SIG-M5 treated with dmso at 0.1 percent for 504 hours (cell line): ENCODE measurements around the gene C11orf86.
A peak's percentile ranks its signal among the peaks of the same experiment; 100 is the strongest.
"Not testable (repeated sequence)": the region's sequence is repeated elsewhere in the genome, so short reads cannot be mapped to it uniquely, and the experiment has no call there.

Experiments
- DNase-seq: peaks from one replicate; lab custom pipeline; 2025; ENCODE audit not compliant: unreplicated experiment; lab: John Stamatoyannopoulos, UW

The C11orf86 gene

DNA sequence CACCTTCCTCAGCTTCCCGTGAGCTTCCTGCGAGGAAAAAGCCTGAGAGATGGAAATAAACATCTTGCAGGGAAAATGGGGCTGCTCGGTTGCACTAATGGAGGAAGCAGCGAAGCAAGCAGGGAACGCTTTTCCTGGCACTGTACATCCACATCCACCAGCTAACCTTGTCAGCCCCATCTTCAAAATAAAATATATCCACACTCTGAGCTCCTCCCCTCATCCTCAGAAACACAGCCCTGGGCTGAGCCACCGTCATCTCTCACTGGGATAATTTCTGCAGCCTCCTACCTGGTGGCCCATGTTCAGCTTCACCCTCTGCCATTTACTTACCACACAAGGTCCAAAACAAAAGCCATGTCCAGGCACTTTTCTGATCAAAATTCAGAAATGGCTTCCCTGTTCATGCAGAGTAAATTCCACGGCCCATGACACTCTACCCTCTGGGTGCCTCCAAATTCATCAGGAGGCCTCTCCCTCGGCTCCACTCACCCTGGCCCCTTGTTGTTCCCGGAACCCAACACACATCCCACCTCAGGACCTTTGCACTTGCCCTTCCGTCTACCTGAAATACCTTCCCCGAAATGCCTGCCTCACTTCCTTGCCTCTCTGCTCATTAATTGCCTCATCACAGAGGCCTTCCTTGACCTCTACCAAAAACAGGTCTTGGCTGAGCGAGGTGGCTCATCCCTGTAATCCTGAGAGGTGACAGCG lies 13.0 kb downstream of the C11orf86 start:
- DNase-seq: no peak

DNA sequence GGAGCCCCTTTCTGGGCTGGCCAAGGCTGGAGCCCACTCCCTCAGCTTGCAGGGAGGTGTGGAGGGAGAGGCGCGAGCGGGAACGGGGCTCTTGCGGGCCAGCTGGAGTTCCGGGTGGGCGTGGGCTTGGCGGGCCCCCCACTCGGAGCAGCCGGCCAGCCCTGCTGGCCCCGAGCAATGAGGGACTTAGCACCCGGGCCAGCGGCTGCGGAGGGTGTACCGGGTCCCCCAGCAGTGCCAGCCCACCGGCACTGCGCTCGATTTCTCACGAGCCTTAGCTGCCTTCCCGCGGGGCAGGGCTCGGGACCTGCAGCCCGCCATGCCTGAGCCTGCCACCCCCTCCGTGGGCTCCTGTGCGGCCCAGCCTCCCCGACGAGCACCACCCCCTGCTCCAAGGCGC lies 13.6 kb downstream of the C11orf86 start:
- DNase-seq: not testable (repeated sequence)

DNA sequence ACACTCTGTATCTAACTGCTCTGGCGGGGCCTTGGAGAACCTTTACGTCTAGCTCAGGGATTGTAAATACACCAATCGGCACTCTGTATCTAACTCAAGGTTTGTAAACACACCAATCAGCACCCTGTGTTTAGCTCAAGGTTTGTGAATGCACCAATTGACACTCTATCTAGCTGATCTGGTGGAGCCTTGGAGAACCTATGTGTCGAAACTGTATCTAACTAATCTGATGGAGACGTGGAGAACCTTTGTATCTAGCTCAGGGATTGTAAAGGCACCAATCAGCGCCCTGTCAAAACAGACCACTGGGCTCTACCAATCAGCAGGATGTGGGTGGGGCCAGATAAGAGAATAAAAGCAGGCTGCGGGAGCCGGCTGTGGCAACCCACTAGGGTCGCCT lies 14.3 kb downstream of the C11orf86 start:
- DNase-seq: not testable (repeated sequence)

DNA sequence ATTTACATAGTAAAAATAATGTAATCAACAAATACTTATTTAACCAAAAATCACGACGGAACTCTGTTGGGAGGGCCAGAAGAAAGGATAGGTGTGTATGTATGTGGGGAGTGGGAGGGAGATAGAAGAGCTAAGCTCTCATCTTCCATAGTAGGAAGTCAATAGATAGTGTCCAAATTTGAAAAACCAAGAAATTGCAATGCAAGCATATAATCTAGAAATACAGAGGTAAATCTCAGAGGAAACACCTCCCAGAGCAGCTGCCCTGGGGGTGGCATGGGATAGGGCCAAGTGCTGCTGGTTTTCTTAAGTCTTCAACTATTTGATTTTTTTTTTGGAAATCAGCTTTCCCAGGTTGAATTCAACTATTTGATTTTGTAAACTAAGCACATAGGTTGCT lies 16.9 kb downstream of the C11orf86 start:
- no peak for DNase-seq

DNA sequence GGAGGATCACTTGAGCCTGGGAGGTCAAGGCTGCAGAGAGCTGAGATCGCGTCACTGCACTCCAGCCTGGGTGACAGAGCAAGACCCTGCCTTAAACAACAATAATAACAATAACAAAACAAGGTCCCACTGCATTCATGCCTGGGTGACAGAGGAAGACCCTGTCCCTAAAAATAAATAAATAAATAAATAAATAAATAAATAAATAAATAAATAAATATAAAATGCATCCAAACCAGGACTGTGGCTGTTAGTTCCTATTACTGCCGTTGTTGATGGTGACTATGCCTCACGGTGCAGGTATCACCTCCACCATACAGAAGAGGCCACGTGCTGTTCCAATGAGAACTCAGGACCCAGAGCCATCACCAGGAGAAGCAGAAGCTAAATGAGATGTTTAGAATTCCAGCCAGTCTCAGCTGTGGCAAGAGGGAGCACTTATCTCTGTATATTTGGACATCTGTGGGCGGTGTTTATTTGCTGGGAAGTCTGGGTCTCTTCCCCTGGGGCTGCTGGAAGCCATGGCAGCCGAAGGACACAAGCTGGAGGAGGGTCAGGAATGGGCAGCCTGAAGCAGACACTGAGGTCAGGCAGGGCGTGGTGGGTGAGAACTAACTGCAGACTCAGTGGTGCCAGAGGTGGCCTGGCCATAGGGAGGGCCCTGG lies 21.6 kb downstream of the C11orf86 start:
- DNase-seq: peak; percentile 36

DNA sequence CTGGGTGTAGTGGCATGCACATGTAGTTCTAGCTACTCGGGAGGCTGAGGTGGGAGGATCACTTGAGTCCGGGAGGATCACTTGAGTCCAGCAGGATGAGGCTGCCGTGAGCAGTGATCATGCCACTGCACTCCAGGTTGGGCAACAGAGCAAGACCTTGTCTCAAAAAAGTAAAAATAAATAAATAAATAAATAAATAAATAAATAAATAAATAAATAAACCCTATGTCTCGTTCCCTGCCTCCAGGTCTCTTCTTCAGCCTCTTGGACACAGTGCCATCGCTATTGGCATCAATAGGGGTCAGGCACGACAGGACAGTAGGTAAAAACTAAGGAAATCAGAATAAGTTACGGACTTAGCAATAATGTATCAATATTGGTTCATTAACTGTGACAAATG lies 24.5 kb downstream of the C11orf86 start:
- no peak for DNase-seq

DNA sequence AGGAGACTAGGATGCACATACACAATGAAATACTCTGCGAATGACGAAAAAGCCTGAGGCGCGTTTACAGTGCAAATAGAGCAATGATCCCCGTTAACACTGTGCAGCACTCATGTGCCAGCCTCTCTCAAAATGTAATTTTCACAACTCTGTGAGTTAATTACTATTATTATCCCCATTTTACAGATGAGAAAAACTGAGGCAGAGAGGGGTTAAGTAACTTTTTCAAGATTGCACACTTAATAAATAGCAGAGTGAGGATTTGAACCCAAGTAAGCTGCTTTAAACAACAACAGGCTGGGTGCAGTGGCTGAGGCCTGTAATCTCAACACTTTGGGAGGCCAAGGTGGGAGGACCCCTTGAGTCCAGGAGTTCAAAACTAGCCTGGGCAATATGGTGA lies 26.2 kb downstream of the C11orf86 start:
- no peak for DNase-seq

DNA sequence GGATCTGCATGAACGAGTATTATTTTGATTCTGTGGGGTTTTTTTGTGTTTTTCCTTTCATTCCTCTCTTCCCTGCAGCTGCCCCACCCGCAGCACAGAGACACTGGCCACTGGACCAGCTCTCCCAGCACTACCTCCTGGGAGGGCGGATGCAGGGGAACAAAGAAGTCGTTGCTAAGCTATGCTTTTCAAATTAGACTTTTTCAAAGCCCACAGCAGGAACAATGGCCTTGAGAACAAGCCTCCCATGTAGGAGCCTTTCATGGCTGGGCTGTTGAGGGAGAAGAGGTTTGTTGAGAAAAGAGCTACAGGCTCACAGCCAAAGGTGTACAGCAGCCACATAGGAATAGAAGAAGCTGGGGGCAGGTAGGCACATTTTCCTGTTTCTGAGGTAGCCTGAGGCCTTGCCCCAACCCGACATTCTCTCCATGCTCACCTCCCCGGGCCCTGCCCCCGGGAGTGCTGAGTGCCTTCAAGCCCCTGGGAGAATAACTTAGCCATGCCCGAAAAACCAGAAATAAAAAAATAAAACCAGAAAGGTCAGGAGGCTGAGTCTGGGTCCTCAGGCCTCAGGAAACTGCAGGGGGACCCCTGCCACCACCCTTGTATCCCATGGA lies 27.3 kb downstream of the C11orf86 start:
- no peak for DNase-seq

DNA sequence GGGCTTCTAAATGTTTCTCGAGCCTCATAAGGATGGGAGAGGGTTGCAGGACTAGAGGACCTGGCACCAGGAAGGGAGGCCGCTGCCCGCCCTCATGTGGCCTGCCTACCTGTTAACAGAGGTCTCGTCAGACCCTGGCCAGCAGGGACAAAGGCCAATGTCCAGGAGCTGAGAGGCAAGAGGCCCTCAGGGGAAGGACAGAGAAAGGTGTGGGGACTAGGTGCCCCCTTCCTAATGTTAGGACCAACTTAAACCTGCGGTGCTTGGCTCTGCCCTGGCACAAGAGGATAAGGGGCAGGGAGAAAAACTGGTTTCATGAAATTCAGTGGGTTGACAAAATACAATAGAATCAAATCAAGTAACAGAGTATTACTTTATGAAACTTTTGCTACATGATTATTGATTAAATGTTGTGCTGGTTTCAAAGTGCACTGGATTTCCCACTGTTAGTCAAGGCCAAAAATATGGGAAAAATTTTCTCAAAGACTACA lies 27.9 kb downstream of the C11orf86 start:
- no peak for DNase-seq

DNA sequence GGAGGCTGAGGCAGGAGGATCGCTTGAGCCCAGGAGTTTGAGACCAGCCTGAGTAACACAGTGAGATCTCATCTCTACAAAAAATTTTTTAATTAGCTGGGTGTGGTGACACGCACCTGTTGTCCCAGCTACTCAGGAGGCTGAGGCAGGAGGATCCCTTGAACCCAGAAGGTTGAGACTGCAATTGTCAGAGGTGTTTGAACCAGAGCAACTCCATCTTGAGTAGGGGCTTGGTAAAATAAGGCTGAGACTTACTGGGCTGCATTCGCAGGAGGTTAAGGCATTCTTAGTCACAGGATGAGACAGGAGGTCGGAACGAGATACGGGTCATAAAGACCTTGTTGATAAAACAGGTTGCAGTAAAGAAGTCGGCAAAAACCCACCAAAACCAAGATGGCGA lies 30.1 kb downstream of the C11orf86 start:
- DNase-seq: not testable (repeated sequence)

DNA sequence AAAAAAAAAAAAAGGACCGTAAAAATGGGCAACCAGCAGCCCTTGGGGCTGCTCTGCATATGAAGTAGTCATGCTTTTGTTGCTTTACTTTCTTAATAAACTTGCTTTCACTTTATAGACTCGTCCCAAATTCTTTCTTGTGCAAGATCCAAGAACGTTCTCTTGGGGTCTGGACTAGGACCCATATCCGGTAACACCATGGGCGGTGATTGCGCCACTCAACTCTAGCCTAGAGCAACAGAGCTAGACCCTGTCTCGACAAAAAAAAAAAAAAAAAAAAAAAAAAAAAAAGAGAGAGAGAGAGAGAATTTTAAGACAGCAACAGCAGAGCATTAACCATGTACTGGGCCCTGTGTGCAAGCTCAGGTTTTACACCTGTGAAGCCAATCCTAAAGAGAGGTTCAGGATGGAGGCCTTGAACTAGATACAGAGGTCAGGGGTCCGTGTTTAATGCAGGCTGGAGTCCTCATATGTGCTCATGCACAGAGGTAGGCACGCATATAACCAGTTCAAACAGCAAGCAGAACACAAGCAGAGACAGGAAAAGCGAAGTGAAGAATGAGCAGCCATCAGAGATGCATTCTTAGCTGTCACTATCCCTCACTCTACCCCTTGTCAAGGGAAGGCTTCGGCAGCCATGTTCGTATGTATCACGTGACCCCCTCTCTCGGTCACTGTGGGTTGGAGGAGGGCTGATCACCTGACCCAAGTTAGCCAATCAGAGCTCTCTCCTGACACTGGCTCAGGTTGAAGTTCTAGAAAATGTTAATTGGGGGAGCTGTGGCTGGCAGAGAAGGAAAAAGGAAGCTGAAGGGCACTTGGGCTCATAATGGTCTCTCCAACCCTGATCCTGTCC lies 31.2 kb downstream of the C11orf86 start:
- peak; percentile 44 for DNase-seq

DNA sequence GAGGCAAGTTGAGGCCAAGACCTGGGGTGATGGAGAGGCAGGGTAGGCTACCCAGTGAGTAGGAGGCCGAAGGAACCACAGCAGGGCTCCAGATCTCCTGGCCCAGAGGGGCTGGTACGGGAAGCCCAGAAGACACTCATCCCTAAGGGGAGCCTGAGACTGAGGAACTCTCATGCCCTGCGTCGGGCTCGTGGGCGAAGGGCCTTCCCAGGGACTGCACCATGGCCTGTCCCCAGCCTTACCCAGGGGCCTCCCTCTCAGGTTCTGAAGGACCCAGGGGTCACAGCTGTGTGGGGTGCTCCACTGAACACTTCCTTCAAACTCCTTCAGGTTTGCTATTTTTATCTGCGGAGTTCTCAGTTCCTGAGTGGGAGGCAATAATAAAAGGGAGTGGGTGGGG lies 32.0 kb downstream of the C11orf86 start:
- DNase-seq: no peak

DNA sequence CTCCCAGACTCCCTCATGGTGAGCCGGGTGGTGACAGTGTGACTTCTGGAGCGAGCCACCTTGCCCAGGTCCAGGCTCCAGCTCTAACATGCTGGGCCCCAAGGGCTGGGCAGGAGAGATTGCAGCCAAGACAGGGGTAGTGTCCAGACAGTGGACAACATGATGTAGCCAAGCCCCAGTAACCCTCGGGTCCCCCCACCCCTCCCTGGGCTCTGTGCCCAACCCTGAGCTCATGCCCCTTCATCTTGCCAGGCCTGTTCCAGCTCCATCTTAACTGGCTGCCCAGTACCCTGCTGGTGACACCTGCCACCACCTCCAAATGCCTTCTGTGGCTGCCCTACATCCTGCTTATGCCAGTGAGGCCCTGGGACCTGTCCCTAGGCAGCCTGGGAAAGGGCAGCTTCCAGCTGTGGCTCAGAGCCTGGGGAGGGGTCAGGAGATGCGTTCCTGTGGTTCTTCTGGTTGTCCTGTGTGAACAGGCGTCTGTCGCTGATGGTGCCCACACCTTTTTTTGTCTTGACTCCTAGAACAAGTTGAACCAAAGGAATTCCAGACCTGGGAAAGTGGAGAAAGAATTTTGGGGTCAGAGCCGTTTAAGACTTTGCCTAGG lies 35.3 kb downstream of the C11orf86 start:
- no peak for DNase-seq

DNA sequence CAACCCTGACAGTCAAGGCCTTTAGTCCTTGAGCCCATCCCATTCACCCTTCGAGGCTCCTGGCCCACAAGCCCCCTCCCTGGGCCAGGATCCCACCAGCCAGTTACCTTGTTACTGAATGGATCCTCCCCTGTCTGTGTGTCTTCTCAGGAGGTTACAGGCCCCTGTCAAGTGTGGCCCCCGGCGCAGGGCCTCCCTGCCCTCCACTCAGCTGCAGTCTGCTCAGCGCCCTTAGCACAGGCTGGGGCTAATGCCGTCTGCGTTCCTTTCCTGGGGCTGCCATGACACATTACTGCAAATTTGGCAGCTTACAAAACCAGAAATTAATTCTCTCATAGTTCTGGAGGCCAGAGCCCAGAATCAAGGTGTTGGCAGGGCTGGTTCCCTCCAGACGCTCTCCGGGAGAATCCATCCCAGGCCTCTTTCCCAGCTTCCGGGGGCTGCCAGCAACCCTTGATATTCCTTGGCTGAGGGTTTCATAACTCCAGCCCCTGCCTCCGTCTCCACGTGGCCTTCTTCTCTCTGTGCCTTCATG lies 38.5 kb downstream of the C11orf86 start:
- no peak for DNase-seq

DNA sequence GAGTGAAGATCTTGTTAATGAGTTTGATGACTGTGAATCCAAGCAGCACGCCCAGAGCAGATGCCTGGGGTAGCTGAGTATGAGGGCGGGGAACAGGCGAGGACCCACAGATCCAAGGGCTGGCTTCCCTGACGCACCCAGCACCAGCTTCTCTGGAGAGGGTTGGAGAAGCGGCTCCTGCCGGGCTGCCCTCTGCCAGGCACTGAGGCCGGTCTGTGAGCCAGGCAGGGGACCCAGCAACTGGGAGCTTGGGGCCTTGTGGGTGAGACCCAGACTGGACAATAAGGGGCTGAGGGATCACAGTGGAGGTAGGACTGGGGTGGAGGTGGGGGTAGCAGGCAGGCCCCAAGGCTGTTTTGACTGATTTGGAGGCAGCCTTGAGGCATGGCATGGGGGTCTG lies 39.2 kb downstream of the C11orf86 start:
- DNase-seq: no peak

DNA sequence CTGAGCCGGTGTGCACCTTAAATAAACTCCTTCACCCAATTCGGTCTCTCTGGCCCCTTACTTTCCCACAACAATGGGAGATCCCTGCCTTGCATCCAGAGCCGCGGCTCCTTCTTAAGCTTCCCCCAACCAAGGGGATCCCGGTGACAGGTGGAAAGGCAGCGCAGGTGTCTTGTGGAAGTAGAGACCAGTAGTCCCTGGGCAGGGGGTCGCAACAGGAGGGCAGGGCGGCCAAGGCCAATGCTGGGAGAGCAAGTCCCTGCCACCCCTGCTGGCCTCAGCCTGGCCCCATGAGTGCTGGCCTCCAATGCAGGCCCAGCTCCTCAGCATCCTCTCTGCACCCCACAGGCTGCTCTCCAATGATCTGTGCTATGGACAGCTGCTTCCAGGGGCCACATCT lies 39.9 kb downstream of the C11orf86 start:
- no peak for DNase-seq

DNA sequence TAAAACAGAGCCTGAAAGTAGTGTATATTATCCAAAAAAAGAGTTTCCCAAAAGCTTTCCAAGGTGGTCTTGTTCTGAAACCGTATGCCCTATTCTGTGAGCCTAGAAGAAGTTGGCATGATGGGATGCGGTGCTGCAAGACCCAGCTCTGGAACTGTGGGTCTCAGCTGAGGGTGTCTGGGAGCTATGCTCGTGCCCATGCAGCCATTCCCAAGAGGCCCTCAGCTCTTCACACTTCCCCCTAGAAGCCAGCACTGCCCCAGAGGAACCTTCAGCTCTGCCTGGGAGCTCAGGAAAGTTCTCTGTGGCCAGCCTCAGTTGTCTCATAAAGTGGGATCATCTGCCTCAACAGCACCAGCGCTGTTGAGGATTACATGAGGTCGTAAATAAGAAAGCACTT lies 41.4 kb downstream of the C11orf86 start:
- no peak for DNase-seq

DNA sequence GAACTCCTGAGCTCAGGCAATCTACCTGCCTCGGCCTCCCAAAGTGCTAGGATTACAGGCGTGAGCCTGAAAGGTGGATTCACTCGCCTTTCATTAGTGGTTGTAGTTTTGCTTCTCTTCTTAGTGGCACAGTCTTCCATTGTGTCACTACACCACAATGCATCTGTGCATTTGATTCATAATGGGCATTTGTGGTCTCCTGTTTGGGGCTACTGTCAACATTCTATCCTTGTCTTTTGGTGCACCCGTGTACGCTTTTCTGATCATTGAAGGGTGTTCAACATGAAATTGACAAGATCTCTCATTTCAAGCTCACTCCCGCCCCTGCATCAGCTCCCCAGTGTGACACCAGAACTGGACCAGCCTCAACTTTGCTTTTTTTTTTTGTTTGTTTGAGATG lies 45.8 kb downstream of the C11orf86 start:
- no peak for DNase-seq

DNA sequence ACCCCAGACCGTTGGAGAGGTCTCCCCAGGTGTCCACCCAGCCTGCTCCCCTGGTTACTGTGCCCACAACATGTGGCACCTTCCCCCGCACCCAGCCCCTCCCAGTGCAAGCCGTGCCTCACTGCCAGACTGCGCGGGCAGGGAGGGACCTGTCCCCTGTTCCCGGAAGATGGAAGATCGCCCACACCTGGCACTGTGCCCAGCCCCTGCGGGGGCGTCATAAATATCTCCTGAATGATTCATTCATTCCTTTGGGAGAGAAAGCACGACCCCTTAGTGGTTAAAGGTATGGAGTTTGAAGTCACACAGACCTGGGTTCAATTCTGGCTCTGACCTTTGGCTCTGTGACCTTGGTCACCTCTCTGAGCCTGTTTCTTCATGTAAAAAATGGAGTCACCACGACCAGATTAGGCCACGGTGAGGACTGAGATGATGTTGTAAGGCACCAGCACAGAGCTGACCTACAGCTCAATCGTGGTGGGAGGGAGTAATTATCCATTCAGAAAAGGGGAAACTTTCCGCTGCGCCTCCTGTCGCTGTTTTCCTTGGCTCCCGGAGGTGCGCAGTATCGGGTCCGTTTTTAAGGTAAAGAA lies 47.3 kb downstream of the C11orf86 start:
- DNase-seq: no peak
